GM12873 (cell line): Measurements from ENCODE around the gene NOVA2.

Experiments used
- TF ChIP-seq, protein P1 (sequence below): IDR thresholded peaks from 2 replicates; pipeline ENCODE4 v1.5.1; 2012; ENCODE audit warnings: low read depth, mild to moderate bottlenecking, moderate library complexity, low read length, control low read depth; ENCODE audit not compliant: insufficient read depth; ENCODE audit errors: missing control alignments

NOVA2 gene, protein sequence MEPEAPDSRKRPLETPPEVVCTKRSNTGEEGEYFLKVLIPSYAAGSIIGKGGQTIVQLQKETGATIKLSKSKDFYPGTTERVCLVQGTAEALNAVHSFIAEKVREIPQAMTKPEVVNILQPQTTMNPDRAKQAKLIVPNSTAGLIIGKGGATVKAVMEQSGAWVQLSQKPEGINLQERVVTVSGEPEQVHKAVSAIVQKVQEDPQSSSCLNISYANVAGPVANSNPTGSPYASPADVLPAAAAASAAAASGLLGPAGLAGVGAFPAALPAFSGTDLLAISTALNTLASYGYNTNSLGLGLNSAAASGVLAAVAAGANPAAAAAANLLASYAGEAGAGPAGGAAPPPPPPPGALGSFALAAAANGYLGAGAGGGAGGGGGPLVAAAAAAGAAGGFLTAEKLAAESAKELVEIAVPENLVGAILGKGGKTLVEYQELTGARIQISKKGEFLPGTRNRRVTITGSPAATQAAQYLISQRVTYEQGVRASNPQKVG

DNA sequence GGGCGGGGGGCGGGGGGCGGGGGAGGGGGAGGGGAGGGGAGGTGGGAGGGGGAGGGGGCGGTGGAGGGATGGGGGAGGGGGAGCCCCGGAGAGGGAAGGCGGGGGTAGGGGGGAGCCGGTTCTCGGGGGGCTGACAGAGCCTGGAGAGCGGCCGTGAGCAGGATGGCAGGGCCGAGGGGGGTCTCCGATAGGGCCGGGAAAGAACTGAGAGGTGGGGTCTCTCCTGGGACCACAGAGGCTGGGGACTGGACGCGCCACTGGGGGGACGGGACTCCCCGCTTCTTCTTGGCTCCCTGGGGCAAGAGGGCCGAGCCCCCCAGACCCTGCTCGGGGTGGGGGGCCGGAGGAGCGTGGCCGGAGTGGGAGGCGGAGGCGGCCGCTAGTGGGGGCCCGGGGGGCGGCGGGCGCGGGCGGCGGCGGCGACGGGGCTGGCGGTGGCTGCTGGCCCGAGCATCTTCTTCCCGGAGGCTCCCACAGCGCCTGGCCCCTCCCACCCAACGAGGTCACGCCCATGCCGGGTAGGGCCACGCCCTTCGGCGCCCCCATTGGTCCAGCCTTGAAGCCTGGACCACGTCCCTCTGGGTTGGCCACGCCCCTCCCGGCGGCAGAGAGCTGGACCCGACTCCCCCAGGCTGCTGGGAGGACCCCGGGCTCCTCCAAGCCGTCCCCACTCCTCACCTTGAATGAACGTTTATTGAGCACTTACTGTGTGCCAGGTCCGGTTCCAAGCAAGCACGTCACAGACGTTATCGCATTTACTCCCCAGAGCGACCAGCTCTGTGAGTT is at the start of gene NOVA2:
Gene NOVA2, minus strand, starts transcription at position 313 of the 786 bp plus-strand sequence. CDS start 514 bp downstream, outside the sequence.
- TF ChIP-seq, protein P1, sequence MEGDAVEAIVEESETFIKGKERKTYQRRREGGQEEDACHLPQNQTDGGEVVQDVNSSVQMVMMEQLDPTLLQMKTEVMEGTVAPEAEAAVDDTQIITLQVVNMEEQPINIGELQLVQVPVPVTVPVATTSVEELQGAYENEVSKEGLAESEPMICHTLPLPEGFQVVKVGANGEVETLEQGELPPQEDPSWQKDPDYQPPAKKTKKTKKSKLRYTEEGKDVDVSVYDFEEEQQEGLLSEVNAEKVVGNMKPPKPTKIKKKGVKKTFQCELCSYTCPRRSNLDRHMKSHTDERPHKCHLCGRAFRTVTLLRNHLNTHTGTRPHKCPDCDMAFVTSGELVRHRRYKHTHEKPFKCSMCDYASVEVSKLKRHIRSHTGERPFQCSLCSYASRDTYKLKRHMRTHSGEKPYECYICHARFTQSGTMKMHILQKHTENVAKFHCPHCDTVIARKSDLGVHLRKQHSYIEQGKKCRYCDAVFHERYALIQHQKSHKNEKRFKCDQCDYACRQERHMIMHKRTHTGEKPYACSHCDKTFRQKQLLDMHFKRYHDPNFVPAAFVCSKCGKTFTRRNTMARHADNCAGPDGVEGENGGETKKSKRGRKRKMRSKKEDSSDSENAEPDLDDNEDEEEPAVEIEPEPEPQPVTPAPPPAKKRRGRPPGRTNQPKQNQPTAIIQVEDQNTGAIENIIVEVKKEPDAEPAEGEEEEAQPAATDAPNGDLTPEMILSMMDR = no peak

DNA sequence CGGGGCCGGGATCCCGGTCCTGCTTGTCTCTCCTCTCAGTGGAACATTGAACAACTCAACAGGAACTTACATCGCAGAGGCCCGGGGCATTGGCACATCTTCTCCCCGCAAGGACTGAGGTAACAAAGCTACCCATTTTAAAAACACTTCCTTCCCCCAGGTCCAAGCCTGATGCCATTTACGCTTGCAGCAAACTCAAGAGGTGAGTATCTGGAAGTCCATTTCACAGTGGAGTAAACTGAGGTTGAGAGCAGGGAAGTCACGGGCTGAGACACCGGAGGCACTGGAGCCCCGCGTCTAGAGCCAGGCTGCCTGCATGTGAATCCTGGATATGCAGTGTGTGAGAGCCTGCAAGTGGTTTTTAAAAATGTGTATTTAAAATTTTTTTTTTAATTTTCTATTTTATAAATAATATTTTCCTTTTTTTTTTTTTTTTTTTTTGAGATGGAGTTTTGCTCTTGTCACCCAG is 49.7 kb upstream of the NOVA2 start:
- TF ChIP-seq, protein P1 = no peak

DNA sequence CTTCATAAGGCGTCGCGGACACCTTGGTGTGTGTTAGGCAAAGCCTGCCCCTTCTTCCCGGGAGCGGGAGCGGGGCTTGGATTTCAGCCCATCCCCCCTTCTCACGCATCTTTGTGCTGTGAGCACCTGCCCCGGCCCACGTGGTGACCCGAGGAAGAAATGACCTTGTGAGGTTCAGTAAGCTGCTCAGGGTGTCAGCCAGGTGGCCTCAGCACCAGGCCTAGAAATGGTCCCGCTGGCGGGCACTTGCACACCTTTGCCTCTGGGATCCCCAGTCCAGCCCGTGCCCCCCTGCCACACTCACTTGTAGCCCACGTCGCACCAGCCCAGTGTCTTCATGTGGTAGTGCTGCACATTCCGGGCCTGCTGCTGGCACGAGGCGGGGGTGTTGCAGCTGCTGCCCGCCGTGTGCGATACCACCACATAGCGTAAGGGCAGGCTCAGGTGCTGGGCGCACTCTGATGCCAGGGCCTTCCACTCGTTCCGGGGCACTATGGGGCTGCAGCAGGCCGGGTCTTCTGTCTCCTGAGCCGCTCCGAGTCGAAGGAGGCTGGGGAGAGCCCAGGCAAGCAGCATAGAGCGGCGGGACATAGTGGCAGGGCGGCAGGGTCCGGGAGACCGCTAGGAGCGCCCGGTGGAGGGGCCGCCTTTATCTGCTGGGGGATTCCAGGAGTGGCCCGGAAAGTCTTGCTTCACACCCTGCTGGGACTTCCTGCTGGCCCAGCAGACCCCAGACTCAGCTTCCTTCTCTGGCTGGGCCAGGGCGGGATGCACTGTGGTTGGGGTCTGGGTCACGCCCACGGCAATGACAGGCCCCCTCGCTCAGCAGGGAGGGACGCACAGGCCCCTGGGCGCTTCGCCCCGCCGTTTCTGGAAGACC is 49.0 kb upstream of the NOVA2 start, which contains the start of gene PGLYRP1:
Gene PGLYRP1, minus strand, starts transcription at position 623 of the 880 bp plus-strand sequence. Its CDS starts 32 bp downstream, at position 591.
- TF ChIP-seq, protein P1 = no peak

DNA sequence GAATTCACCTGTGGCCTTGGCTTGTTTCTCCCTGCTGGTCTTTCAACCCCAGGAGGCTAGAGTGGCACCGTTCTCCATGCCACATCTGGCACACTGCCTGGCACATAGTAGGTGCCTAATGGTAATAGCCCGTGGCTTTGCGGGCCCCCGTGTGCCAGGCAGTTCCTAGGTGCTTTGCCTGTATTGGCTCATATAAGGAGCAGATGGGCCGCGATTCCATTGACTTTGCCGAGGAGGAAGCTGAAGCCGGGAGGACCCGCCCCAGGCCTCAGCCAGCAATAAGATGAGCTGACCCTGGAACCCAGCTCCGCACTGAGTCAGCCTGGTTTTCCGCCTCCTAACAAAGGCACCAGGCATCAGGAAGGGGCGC is 48.4 kb upstream of the NOVA2 start:
- TF ChIP-seq, protein P1 = no peak

DNA sequence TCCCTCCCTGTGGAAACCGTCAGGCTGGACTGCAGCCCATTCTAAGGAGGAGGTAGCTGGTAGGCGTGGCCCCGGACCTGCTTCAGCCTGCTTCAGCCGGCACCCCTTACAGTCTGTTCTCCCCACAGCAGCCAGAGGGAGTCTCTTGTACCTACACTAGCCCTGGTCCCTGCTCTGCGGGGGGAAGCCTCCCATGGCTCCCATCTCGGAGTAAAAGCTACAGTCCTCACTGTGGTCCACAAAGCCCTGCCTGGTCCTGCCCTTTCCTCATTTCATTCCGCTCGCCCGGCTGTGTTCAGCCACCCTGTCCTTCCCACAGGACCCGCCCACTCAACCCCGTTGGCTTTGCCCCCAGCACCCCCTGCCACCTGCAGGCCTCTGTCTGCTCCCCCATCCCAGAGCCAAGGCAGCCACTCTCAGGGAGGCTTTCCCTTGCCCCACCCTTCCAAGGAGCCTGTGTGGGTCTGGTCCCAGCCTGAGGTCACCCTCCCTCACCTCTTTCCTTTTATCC is 47.9 kb upstream of the NOVA2 start:
- TF ChIP-seq, protein P1 = no peak

DNA sequence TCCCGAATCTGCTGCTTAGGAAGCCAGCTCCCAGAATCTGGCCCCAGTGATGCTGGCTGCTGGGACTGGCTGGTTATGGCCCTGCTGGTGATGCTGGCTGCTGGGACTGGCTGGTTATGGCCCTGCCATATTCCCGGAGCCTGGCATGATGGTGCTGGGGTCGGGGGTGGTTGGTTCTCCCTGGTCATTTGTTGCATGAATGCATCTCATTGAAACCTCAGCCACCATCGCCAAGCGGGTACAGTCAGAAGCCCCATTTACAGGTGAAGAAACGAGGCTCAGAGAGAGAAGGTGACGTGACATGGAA is 47.1 kb upstream of the NOVA2 start:
- TF ChIP-seq, protein P1 = no peak
